SK-N-MC (cell line): ENCODE measurements around the gene HERC5.

Experiments
- EZH2 ChIP-seq: fragments of 200-600 bp; sonication (generic); IDR thresholded peaks from one replicate; pipeline ENCODE4 v1.6.1; 2017; ENCODE audit warnings: antibody characterized with exemption
- FOXP2 ChIP-seq: optimal IDR thresholded peaks from 2 replicates; pipeline ENCODE3; 2011; ENCODE audit warnings: mild to moderate bottlenecking, moderate library complexity; ENCODE audit not compliant: insufficient read depth; ENCODE audit errors: extremely low read length, control extremely low read depth
- POLR2AphosphoS5 ChIP-seq: IDR thresholded peaks from 2 replicates; pipeline ENCODE4 v1.6.1; 2012; ENCODE audit warnings: mild to moderate bottlenecking, low read depth, low read length, borderline replicate concordance

DNA sequence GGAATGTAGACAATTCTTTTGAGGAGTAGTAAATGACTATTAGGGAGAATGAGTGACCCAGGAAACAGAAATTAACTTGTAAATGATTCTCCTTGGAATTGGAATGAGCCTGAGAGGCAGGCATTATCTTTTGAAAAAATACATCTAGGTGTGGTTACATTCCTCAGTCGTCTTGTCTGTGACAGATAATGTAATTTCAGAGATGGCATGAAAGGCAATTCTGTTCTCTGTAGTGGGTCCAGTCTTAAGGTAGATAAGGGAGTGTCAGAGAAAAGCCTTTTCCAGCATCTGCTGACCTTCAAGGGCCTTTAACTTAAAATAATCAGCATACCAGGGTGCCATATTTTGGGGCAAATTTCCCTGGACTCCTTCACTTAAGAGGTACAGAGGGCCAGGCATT, 43.1 kb upstream of the HERC5 start:
- TF ChIP-seq EZH2 (no peak), POLR2AphosphoS5 (no peak), FOXP2 (no peak)
